ENCODE data around the gene GUCY1A1.

Gene GUCY1A1

GRCh38 chr4:155713911-155714310 lies 47.3 kb downstream of the GUCY1A1 start:
- Histone ChIP-seq H3K27me3 (ENCODE audit: insufficient read depth, low read depth, severe bottlenecking) (no peaks in the 10 kb centered on the region), H3K9me3 (ENCODE audit: severe bottlenecking) (no peaks in the 10 kb centered on the region), H3K4me3 (ENCODE audit: low read depth, low read length) (no peak overlapping the region), H3K27ac (no peak overlapping the region), H3K36me3 (no peaks in the 10 kb centered on the region)
- no peak for TF ChIP-seq CTCF (IDR thresholded peaks at IDR 0.05; ENCODE audit: low read depth, low read length)
- no peak for DNase-seq

GRCh38 chr4:155722336-155722735 lies 55.7 kb downstream of the GUCY1A1 start:
- H3K4me3 ChIP-seq (ENCODE audit: low read depth, low read length): no peak overlapping the region
- no peaks in the 10 kb centered on the region for H3K9me3 ChIP-seq (ENCODE audit: severe bottlenecking)
- no peak for TF ChIP-seq CTCF (IDR thresholded peaks at IDR 0.05; ENCODE audit: low read depth, low read length)
- no peaks in the 10 kb centered on the region for H3K27me3 ChIP-seq (ENCODE audit: insufficient read depth, low read depth, severe bottlenecking)
- no peak overlapping the region for H3K27ac ChIP-seq
- DNase-seq: no peak
- H3K36me3 ChIP-seq: no peaks in the 10 kb centered on the region

GRCh38 chr4:155722816-155723499 lies 56.3 kb downstream of the GUCY1A1 start:
- Histone ChIP-seq H3K27ac (no peak overlapping the region), H3K36me3 (no peaks in the 10 kb centered on the region), H3K27me3 (ENCODE audit: insufficient read depth, low read depth, severe bottlenecking) (no peaks in the 10 kb centered on the region), H3K9me3 (ENCODE audit: severe bottlenecking) (no peaks in the 10 kb centered on the region), H3K4me3 (ENCODE audit: low read depth, low read length) (no peak overlapping the region)
- DNase-seq: no peak
- no peak for TF ChIP-seq CTCF (IDR thresholded peaks at IDR 0.05; ENCODE audit: low read depth, low read length)

- H3K36me3 ChIP-seq: no peaks in the 10 kb centered on the region
- no peaks in the 10 kb centered on the region for H3K27me3 ChIP-seq (ENCODE audit: insufficient read depth, low read depth, severe bottlenecking)
- H3K4me3 ChIP-seq (ENCODE audit: low read depth, low read length): no peak overlapping the region
- no peak for TF ChIP-seq CTCF (IDR thresholded peaks at IDR 0.05; ENCODE audit: low read depth, low read length)
- H3K27ac ChIP-seq: no peak overlapping the region
- no peak for DNase-seq
- H3K9me3 ChIP-seq (ENCODE audit: severe bottlenecking): no peaks in the 10 kb centered on the region
Measured at GRCh38 chr4:155724731-155725130, 58.1 kb downstream of the GUCY1A1 start.

- Histone ChIP-seq H3K4me3 (ENCODE audit: low read depth, low read length) (peak overlapping the region; percentile 27), H3K27ac (no peak overlapping the region), H3K27me3 (ENCODE audit: insufficient read depth, low read depth, severe bottlenecking) (no peaks in the 10 kb centered on the region), H3K36me3 (no peaks in the 10 kb centered on the region), H3K9me3 (ENCODE audit: severe bottlenecking) (no peaks in the 10 kb centered on the region)
- TF ChIP-seq CTCF (IDR thresholded peaks at IDR 0.05; ENCODE audit: low read depth, low read length): no peak
- peak; percentile 65 for DNase-seq
Measured at GRCh38 chr4:155734065-155734464, 67.4 kb downstream of the GUCY1A1 start.

GRCh38 chr4:155734951-155735350 lies 68.3 kb downstream of the GUCY1A1 start:
- Histone ChIP-seq H3K36me3 (no peaks in the 10 kb centered on the region), H3K4me3 (ENCODE audit: low read depth, low read length) (peak overlapping the region; percentile 27), H3K27me3 (ENCODE audit: insufficient read depth, low read depth, severe bottlenecking) (no peaks in the 10 kb centered on the region), H3K9me3 (ENCODE audit: severe bottlenecking) (no peaks in the 10 kb centered on the region), H3K27ac (no peak overlapping the region)
- no peak for TF ChIP-seq CTCF (IDR thresholded peaks at IDR 0.05; ENCODE audit: low read depth, low read length)
- no peak for DNase-seq
